Colon (tissue), 2 donors: Measurements from ENCODE around the gene PTPRG.

Experiments used
- FAIRE-seq: peaks from 2 replicates; lab custom pipeline; 2012; peaks lifted over from hg19 to GRCh38; lab: Jason Lieb, UNC
- donor health status: control.
- donor health status: control.

PTPRG gene

GRCh38 chr3:61967937-61968336, 406.6 kb downstream of the PTPRG start:
- FAIRE-seq, result no peak

DNA sequence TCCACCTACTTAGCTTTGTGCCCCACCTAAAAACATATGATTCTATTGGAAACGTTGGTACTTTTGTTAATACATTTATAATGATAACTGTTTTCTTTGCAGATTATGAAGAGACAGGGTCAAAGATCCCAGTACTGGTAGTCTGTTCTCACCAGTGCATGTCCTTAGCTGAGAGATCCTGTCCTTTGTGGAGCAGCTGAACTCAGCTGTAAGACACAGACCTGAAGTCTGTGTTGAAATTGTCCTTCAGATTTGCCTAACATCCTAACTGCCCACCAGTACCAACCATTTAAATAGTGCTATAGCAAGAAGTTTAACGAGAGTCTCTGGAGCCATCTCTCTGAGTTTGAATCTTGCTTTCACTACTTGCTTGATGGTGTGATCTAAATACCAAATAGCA, 413.3 kb downstream of the PTPRG start:
- no peak for FAIRE-seq

DNA sequence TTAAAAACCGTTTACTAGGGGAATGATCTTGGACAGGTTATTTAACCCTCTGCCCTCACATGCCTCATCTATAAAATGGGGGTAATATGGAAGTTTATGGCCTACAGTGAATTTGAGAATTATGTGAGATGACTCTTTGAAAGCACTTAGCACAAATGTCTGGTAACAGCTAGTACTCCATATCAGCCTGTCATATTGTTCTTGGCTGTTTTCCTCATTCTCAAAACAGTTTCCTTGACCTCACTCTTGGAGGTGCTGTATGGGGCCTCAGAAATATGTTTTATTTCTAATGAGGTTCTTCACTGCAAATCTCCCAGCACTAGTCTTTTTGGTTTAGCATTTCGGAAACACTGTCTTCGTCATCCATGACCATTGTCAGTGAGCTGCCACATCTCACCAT, 413.8 kb downstream of the PTPRG start:
- FAIRE-seq, result no peak

DNA sequence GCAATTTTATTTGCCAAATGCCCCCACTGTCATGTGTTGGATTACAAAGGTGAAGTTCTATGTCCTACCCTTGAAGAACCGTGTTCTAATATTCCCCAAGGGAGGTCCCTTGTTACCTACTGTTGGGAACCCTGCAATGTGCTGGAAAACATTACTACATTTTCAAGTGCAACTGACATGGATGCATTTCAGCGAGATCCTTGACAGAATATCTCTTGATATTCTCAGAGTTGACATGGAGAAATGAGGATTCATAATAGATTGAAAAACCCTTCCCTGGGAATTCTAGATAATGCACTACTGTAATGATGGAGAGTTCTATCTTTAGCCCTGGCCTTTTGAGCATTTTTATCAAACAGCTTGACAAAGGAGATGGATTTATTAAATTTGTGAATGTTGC, 414.6 kb downstream of the PTPRG start:
- FAIRE-seq, result no peak

DNA sequence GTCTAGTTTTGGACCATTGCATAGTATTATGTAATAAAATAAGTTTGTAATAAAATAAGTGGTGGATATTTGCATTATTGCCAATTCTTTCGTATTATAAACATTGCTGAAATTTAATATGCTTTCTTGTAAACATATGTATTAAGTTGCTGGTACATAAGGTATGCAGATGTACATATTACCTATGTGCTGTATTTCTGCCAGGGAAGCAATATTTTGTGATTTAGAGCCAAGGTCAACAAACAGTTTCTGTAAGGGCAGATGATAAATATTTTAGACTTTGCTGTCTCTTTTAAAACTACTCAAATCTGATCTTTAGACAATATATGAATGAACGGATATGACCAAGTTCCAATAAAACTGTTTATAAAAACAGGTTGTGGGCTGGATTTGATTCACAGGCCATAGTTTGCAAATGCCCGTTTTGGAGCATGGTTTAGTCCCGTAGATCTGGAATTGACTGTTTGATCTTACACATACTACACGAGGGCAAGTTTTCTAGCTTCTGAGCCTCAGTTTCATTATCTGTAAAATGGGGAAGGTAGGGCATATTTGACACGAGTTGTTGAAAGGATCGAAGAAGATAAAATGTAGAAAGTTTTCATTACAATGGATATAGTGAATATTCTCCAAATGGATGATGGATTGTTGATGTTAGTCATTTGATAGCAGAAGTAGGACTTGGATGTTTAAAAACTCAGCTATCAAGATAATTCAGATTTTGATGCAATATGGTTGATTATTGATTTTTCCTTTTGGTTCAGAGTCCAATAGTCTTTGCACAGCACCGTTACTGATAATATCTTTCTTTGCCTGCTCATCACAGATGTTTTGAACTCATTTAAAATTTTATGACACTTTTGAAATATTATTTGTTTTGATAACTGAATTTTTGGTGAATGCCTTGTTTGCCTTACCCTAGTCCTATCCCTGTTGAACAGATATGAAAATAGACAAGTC, 417.4 kb downstream of the PTPRG start:
- no peak for FAIRE-seq

- no peak for FAIRE-seq
Observed at GRCh38 chr3:61979638-61980037, 418.3 kb downstream of the PTPRG start.

DNA sequence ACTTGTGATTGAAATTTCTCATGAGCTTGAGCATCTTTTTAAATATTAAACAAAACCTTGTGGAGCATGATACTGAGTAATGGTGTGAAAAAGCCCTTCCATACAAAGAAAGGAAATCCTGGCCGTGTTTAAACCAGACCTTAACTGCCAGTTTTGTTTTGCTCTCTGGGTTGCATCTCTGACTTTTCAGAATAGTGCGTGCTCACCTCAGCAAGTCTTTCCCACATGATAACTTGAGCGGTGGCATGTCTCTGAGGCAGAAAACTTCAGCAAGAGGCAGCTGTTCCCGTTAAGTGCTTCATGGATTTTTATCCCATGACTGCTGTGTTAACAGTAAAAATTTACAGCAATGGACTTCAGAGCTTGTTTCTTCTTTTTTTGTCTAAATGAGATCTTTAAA, 418.7 kb downstream of the PTPRG start:
- no peak for FAIRE-seq

GRCh38 chr3:61981060-61981459, 419.7 kb downstream of the PTPRG start:
- no peak for FAIRE-seq

- FAIRE-seq, result no peak
Observed at GRCh38 chr3:61983479-61983878, 422.1 kb downstream of the PTPRG start.

DNA sequence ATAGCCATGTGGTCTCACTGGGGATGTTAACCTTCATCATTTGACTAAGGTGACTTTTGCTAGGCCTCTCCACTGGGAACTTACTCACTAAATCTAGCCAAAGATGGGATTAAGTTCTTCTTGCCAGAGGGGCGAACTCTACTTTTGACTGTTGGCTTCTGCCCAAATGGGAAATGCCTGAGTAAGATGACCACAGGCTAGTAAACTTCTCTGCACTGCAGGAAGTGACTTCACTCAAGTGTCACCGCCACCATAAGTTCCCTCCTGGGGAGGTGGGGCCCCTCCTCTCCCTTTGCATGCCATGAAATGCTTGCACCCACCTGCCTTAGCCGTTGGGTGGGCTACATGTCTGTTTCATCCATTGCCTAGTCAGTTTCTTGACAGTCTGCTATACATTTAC, 423.6 kb downstream of the PTPRG start:
- no peak for FAIRE-seq

- FAIRE-seq, result no peak
Observed at GRCh38 chr3:61986473-61986872, 425.1 kb downstream of the PTPRG start.

- FAIRE-seq, result no peak
Observed at GRCh38 chr3:61989681-61990080, 428.3 kb downstream of the PTPRG start.

DNA sequence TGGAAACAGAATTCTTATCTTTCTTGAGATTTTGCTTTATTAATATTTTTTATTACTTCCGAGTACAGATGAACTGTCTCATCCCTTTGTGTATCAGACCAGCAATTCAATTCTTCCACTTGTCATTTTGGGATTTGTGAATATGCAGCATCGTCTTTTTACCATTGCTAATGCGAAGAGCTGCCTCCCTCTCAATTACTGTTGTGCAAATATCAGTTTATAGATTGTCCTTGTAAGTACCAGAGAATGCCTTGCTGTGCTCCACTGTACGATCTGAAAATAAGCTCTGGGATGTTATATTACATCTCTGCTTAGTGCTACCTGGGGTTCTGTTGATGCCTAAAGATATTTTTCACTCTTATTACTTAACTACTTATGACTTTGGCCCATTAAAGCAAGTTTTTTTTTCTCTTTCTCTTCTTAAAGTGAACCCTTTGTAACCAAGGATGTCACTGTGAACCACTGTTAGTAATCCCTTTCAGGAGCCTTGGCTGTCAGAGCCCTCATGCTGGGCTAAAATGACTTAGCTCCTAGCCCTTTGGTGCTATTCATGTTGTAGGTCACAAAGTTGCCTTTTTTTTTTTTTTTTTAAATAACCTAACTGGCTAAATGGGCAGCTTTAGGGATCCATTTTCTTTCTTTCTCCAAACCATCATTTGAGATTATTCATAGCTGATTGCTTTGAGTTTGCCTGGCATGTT, 429.1 kb downstream of the PTPRG start:
- no peak for FAIRE-seq

DNA sequence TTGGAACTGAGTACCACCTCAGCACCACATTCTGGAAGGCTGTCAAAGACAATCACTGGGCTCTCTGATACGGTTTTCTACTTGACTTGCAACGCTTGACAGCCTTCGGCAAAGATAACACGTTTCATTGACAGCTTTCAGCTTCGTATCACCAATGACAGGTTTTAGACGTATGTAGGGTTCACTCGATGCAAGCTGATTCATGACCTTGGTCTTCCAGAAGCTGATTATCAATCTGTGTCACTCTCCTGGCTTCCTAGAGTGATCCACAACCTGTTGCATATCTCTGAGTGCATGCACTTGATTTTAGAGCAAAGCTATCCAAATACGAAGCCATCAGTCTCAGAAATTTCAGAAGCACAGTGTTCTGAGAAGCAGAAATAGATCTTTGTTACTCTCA, 430.3 kb downstream of the PTPRG start:
- FAIRE-seq, result no peak

DNA sequence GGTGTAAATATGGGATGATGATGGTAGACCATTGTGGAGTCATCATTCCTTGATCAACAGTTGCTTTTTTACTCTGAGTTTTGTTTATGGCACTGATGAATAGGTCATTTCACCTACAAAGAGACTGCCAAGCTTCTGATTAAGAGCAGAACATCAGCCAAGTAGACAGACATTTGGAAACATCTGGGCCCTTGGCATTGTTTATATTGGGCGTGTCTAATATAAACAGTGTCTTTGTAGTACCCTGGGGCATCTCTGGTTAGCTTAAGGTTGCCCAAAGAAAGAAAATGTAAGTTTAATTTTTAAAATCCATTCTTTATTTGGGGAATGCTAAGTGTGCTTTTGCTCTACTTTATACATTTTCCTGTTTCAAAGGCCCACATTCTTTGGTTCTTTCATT, 435.0 kb downstream of the PTPRG start:
- no peak for FAIRE-seq

GRCh38 chr3:61997101-61997500, 435.7 kb downstream of the PTPRG start:
- no peak for FAIRE-seq

DNA sequence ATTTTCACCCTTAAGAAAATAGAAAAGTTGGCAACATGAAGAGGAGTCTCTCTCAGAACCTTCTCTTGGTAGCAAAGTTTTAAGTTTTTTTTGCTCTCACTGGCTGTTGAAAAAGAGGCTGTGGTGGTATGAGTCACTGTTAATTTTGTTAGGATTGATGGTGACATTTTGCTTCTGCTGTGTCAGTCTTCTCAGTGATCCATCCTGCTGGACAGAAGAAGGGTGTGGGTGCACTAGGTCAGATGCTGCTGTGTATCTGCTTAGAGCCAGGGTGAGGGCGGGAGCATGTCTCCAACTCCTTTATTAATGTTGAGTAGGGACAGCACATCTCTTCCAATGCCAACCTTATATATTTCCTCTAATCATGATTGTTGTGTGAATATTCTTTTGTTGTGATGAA, 442.5 kb downstream of the PTPRG start:
- no peak for FAIRE-seq

- FAIRE-seq, result no peak
Observed at GRCh38 chr3:62007036-62007435, 445.7 kb downstream of the PTPRG start.

DNA sequence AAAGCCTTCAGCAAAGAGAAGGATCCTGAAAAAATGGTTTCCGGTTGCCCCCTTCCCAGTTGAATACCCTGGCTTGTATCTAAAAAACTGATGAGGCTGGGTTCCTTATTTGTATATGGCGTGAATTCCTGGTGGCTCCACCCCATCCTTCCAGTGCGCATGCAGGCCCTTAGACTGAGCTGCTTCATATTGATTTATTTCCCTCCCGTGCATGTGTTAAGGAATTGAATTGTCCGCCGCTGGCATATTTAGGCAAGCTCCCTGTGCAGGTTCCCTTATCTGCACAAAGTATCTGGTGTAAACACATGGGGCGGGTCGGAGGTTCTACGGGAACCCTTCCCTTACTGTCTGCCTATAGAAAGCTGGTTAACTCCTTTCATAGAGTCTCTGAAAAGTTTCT, 449.6 kb downstream of the PTPRG start:
- no peak for FAIRE-seq

- no peak for FAIRE-seq
Observed at GRCh38 chr3:62011666-62012065, 450.3 kb downstream of the PTPRG start.

DNA sequence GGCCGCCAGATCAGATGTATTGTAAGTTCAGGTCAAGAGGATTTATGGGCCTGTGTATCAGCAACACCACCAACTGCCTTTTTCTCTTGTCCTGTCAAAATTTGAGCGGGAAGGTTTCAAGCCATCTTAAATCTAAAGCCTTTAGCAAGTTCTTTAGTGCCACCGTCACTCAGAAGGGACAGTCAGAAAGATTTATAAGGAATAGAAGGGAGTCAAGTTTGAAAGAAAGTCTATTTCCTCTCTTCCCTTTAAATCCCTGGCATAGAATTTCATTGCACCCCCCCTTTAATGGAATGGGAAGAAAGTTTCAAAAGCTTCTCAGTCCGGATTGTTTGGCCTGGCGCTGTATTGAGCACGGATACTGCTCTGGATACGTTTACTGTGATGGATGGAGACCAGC, 452.6 kb downstream of the PTPRG start:
- FAIRE-seq, result no peak

DNA sequence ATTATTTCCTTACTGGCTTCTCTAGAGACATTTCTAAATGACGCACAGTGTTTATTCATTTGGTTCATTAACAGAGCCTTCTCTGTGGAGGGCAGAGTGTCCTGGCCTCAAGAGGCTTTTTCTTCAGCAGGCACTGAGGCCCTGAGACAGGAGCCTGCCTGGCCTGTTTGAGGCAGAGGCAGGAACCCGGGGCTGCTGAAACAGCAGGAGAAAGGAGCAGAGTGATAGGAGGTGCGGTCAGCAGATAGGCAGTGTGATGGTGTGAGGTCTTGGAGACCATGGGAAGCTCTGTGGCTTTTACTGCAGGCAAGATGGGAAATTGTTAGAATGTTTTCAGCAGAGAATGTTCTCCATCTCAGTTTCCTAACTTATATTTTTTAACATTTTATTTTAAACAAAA, 453.7 kb downstream of the PTPRG start:
- no peak for FAIRE-seq

DNA sequence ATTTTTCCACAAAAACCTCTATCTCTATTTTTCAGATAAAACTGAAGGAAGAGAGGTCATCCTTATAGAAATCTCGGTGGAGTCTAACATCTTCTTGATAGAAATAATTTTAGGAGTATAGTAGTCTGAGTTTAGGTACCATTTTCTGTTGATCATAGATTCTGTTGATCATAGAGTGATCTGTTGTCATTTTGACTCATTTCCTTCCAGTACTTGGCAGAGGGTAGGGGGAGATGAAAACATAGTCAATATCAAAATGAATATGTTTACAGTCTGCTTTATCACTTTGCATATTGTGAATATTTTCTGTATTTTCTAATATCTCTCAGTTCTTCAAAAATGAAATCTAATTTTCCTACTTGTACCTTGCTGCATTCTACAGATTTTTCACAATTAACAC, 458.5 kb downstream of the PTPRG start:
- no peak for FAIRE-seq

DNA sequence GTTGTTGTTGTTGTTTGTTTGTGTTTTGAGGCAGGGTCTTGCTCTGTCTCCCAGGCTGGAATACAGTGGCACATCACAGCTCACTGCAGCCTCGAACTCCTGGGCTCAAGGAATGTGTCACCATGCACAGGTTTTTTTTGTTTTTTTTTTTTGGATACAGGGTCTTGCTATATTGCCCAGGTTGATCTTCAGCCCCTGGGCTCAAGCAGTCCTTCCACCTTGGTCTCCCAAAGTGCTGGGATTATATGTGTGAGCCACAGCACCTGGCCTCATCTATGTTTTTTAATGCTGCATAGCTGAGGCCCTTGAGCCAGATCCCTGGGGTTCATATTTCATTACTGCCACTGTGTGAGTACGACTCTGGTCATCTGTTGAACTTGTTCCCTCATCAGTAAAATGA, 459.3 kb downstream of the PTPRG start:
- FAIRE-seq, result no peak
